B cell (primary cell): ENCODE data around the gene GABRG3.

Source experiments
- EZH2 ChIP-seq: IDR thresholded peaks from 2 replicates; pipeline ENCODE4 v1.6.1; 2012; ENCODE audit warnings: borderline replicate concordance, low read depth, mild to moderate bottlenecking, moderate library complexity, low read length; ENCODE audit not compliant: insufficient read depth, poor library complexity, severe bottlenecking
- TF ChIP-seq, protein P1 (sequence below): fragments of 200-600 bp; IDR thresholded peaks from one replicate; pipeline ENCODE4 v1.8.0; 2022; ENCODE audit warnings: antibody characterized with exemption, mild to moderate bottlenecking

DNA sequence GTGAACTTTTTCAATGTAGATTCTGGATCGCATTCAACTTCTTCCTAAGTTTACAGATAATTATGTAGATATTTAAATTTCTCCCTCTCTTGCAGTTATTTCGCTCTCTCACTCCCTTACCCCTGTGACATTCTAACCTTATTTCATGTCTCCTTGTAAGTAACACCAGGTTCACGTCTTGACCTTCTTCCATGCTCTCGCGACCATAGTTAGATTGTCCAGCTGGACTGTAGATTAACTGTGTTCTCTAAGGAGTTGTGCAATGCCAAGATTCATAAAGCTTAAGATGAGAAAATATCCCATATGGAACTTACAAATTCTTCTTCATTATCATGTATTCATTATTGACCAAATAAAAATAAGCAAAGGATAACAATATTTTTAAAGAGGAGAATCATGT, 430.5 kb downstream of the GABRG3 start:
- TF ChIP-seq, protein P1, sequence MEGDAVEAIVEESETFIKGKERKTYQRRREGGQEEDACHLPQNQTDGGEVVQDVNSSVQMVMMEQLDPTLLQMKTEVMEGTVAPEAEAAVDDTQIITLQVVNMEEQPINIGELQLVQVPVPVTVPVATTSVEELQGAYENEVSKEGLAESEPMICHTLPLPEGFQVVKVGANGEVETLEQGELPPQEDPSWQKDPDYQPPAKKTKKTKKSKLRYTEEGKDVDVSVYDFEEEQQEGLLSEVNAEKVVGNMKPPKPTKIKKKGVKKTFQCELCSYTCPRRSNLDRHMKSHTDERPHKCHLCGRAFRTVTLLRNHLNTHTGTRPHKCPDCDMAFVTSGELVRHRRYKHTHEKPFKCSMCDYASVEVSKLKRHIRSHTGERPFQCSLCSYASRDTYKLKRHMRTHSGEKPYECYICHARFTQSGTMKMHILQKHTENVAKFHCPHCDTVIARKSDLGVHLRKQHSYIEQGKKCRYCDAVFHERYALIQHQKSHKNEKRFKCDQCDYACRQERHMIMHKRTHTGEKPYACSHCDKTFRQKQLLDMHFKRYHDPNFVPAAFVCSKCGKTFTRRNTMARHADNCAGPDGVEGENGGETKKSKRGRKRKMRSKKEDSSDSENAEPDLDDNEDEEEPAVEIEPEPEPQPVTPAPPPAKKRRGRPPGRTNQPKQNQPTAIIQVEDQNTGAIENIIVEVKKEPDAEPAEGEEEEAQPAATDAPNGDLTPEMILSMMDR = no peak
- no peak for TF ChIP-seq EZH2
